Measurements from ENCODE around the gene PCDHGA2.

The PCDHGA2 gene

DNA sequence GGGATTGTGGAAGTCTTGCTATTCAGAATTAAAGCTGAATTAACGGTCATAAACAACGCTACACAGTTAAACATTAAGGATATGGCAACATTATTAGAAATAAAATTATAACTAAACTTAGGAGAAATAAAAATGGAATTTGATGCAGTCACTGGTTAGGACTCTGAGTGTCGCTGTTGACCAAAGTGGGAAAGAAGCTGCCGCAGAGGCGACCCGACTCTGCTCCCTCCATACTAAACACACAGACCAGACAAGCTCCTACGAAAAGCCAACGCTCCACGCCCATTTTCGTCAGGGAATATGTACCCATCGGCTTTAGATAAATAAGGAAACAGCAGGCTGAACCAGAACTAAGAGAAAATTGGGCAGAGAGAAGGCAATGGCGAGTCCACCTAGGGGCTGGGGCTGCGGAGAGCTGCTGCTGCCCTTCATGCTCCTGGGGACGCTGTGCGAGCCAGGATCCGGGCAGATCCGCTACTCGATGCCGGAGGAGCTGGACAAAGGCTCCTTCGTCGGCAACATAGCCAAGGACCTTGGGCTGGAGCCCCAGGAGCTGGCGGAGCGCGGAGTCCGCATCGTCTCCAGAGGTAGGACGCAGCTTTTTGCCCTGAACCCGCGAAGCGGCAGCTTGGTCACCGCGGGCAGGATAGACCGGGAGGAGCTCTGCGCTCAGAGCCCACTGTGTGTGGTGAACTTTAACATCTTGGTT lies 25.5 kb downstream of the PCDHGA2 start, which contains the start of gene PCDHGA5:
Gene PCDHGA5 (plus strand): TSS at position 211 of the 709 bp plus-strand sequence. CDS start 169 bp downstream, at position 380.
- no peaks in the 10 kb centered on the region for H3K27me3 ChIP-seq (ENCODE audit: insufficient read depth, poor library complexity, severe bottlenecking)
- TF ChIP-seq POLR2AphosphoS5 (IDR thresholded peaks at IDR 0.05; ENCODE audit: low read depth) = no peak
- TF ChIP-seq, protein P1, sequence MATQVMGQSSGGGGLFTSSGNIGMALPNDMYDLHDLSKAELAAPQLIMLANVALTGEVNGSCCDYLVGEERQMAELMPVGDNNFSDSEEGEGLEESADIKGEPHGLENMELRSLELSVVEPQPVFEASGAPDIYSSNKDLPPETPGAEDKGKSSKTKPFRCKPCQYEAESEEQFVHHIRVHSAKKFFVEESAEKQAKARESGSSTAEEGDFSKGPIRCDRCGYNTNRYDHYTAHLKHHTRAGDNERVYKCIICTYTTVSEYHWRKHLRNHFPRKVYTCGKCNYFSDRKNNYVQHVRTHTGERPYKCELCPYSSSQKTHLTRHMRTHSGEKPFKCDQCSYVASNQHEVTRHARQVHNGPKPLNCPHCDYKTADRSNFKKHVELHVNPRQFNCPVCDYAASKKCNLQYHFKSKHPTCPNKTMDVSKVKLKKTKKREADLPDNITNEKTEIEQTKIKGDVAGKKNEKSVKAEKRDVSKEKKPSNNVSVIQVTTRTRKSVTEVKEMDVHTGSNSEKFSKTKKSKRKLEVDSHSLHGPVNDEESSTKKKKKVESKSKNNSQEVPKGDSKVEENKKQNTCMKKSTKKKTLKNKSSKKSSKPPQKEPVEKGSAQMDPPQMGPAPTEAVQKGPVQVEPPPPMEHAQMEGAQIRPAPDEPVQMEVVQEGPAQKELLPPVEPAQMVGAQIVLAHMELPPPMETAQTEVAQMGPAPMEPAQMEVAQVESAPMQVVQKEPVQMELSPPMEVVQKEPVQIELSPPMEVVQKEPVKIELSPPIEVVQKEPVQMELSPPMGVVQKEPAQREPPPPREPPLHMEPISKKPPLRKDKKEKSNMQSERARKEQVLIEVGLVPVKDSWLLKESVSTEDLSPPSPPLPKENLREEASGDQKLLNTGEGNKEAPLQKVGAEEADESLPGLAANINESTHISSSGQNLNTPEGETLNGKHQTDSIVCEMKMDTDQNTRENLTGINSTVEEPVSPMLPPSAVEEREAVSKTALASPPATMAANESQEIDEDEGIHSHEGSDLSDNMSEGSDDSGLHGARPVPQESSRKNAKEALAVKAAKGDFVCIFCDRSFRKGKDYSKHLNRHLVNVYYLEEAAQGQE (IDR thresholded peaks at IDR 0.05; ENCODE audit: insufficient replicate concordance, low read depth) = no peak
- TF ChIP-seq, protein P2, sequence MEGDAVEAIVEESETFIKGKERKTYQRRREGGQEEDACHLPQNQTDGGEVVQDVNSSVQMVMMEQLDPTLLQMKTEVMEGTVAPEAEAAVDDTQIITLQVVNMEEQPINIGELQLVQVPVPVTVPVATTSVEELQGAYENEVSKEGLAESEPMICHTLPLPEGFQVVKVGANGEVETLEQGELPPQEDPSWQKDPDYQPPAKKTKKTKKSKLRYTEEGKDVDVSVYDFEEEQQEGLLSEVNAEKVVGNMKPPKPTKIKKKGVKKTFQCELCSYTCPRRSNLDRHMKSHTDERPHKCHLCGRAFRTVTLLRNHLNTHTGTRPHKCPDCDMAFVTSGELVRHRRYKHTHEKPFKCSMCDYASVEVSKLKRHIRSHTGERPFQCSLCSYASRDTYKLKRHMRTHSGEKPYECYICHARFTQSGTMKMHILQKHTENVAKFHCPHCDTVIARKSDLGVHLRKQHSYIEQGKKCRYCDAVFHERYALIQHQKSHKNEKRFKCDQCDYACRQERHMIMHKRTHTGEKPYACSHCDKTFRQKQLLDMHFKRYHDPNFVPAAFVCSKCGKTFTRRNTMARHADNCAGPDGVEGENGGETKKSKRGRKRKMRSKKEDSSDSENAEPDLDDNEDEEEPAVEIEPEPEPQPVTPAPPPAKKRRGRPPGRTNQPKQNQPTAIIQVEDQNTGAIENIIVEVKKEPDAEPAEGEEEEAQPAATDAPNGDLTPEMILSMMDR (IDR thresholded peaks at IDR 0.05; ENCODE audit: insufficient read depth, low read length) = no peak
- no peak for TF ChIP-seq SPI1 (IDR thresholded peaks at IDR 0.05; ENCODE audit: borderline replicate concordance, low read depth)
- TF ChIP-seq GABPA (IDR thresholded peaks at IDR 0.05; ENCODE audit: low read depth) = no peak
- DNase-seq (ENCODE audit: low read depth in 1 of 2, low spot score in 1 of 2) = no peak
- H3K4me3 ChIP-seq (replicated peaks; ENCODE audit: insufficient read depth, low read length) = peak within 1 kb of the TSS; percentile 16
- H3K27ac ChIP-seq (replicated peaks) = no peak within 1 kb of the TSS

DNA sequence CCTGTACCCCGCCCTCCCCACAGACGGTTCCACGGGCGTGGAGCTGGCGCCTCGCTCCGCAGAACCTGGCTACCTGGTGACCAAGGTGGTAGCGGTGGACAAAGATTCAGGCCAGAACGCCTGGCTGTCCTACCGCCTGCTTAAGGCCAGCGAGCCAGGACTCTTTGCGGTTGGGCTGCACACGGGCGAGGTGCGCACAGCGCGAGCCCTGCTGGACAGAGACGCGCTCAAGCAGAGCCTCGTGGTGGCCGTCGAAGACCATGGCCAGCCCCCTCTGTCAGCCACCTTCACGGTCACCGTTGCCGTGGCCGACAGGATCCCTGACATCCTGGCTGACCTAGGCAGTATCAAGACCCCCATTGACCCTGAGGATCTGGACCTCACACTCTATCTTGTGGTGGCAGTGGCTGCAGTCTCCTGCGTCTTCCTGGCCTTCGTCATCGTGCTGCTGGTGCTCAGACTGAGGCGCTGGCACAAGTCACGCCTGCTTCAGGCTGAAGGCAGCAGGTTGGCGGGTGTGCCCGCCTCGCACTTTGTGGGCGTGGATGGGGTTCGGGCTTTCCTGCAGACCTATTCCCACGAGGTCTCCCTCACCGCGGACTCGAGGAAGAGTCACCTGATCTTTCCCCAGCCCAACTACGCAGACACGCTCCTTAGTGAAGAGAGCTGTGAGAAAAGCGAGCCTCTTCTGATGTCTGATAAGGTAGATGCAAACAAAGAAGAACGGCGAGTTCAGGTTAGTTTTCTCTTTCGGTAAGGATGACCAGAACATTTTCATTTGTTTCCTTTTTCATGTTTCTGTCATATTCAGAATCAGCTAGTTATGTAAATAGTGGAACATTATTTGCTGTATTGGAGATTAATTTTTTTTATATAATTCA lies 27.7 kb downstream of the PCDHGA2 start:
- no peaks in the 10 kb centered on the region for H3K27me3 ChIP-seq (ENCODE audit: insufficient read depth, poor library complexity, severe bottlenecking)
- H3K4me3 ChIP-seq (replicated peaks; ENCODE audit: insufficient read depth, low read length) = no peak overlapping the region
- TF ChIP-seq, protein P1 (IDR thresholded peaks at IDR 0.05; ENCODE audit: insufficient replicate concordance, low read depth) = no peak
- TF ChIP-seq SPI1 (IDR thresholded peaks at IDR 0.05; ENCODE audit: borderline replicate concordance, low read depth) (no peak), GABPA (IDR thresholded peaks at IDR 0.05; ENCODE audit: low read depth) (no peak), POLR2AphosphoS5 (IDR thresholded peaks at IDR 0.05; ENCODE audit: low read depth) (no peak)
- TF ChIP-seq, protein P2 (IDR thresholded peaks at IDR 0.05; ENCODE audit: insufficient read depth, low read length) = no peak
- H3K27ac ChIP-seq (replicated peaks) = no peak overlapping the region
- DNase-seq (ENCODE audit: low read depth in 1 of 2, low spot score in 1 of 2) = no peak

DNA sequence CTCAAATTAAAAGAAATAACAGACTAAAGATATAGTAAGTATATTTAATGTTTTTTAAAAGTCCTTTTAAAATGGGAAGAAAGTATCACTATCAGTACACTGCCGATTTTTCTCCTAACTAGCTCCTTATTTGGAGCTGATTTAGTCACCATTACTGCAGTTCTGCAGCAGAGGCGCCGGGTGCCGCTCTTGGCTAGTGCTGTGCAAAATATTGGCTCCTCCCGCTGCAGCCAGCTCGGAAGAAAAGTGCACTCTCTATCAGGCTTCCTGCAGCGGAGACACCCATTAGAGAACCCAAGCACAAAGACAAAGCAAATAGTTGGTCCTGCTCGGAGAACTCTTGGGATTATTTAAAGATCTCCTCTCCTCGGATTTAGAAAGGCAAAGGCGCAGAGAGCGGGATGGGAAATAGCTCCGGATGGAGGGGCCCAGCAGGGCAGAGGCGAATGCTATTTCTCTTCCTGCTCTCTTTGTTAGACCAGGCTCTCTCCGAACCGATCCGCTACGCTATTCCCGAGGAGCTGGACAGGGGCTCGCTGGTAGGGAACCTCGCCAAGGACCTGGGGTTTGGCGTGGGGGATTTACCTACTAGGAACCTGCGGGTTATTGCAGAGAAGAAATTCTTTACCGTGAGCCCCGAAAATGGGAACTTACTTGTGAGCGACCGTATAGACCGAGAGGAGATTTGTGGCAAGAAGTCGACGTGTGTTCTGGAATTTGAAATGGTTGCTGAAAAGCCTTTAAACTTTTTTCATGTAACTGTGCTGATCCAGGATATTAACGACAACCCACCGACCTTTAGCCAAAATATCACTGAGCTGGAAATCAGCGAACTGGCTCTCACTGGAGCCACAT lies 31.7 kb downstream of the PCDHGA2 start, which contains the start of gene PCDHGB3:
Gene PCDHGB3 (plus strand): TSS at position 249 of the 855 bp plus-strand sequence. CDS start 153 bp downstream, at position 402.
- no peaks in the 10 kb centered on the region for H3K27me3 ChIP-seq (ENCODE audit: insufficient read depth, poor library complexity, severe bottlenecking)
- DNase-seq (ENCODE audit: low read depth in 1 of 2, low spot score in 1 of 2) = peak; percentile 55 to 81
- no peak within 1 kb of the TSS for H3K27ac ChIP-seq (replicated peaks)
- H3K4me3 ChIP-seq (replicated peaks; ENCODE audit: insufficient read depth, low read length) = peak within 1 kb of the TSS; percentile 56
- TF ChIP-seq, protein P1 (IDR thresholded peaks at IDR 0.05; ENCODE audit: insufficient replicate concordance, low read depth) = peak; percentile 27
- TF ChIP-seq POLR2AphosphoS5 (IDR thresholded peaks at IDR 0.05; ENCODE audit: low read depth) (no peak), GABPA (IDR thresholded peaks at IDR 0.05; ENCODE audit: low read depth) (no peak)
- TF ChIP-seq, protein P2 (IDR thresholded peaks at IDR 0.05; ENCODE audit: insufficient read depth, low read length) = peak; percentile 70

Measured in HL-60 (cell line).